T1000 (cell line): ENCODE data around the gene FAM168A.

Experiments
- DNase-seq: peaks from one replicate; lab custom pipeline; 2025; ENCODE audit warnings: mixed read lengths; lab: John Stamatoyannopoulos, UW

The FAM168A gene

GRCh38 chr11:73555615-73556014, 42.3 kb downstream of the FAM168A start:
- no peak for DNase-seq

GRCh38 chr11:73554671-73555320, 43.1 kb downstream of the FAM168A start:
- no peak for DNase-seq

GRCh38 chr11:73553266-73553665, 44.6 kb downstream of the FAM168A start:
- no peak for DNase-seq

GRCh38 chr11:73551677-73552076, 46.2 kb downstream of the FAM168A start:
- no peak for DNase-seq

GRCh38 chr11:73549376-73549775, 48.5 kb downstream of the FAM168A start:
- DNase-seq = no peak

GRCh38 chr11:73547706-73548595, 50.0 kb downstream of the FAM168A start:
- no peak for DNase-seq

- no peak for DNase-seq
These were observed 55.7 kb downstream of the FAM168A start for GRCh38 chr11:73542175-73542574.

GRCh38 chr11:73539506-73540084, 58.3 kb downstream of the FAM168A start:
- DNase-seq = no peak

- no peak for DNase-seq
These were observed 59.5 kb downstream of the FAM168A start for GRCh38 chr11:73538381-73538872.

GRCh38 chr11:73537969-73538368, 59.9 kb downstream of the FAM168A start:
- DNase-seq = no peak

GRCh38 chr11:73536961-73537360, 61.0 kb downstream of the FAM168A start:
- no peak for DNase-seq

- no peak for DNase-seq
These were observed 65.6 kb downstream of the FAM168A start for GRCh38 chr11:73532310-73532709.

GRCh38 chr11:73531386-73531785, 66.5 kb downstream of the FAM168A start:
- no peak for DNase-seq

GRCh38 chr11:73530109-73530508, 67.8 kb downstream of the FAM168A start:
- DNase-seq = no peak

GRCh38 chr11:73529204-73529530, 68.7 kb downstream of the FAM168A start:
- DNase-seq = no peak

- no peak for DNase-seq
These were observed 69.3 kb downstream of the FAM168A start for GRCh38 chr11:73528483-73529203.

- DNase-seq = no peak
These were observed 69.9 kb downstream of the FAM168A start for GRCh38 chr11:73528013-73528412.

- DNase-seq = no peak
These were observed 72.3 kb downstream of the FAM168A start for GRCh38 chr11:73525611-73526010.

GRCh38 chr11:73524774-73525173, 73.1 kb downstream of the FAM168A start:
- no peak for DNase-seq

GRCh38 chr11:73521621-73522020, 76.3 kb downstream of the FAM168A start:
- DNase-seq = no peak

- no peak for DNase-seq
These were observed 77.4 kb downstream of the FAM168A start for GRCh38 chr11:73520353-73521061.

- no peak for DNase-seq
These were observed 78.6 kb downstream of the FAM168A start for GRCh38 chr11:73519266-73519665.
